Progenitor cell of endocrine pancreas (in vitro differentiated cells): Measurements from ENCODE around the gene SOX4. TPM values are rescaled to one million over a fixed set of nuclear protein-coding genes. Genes with fewer than 3 reads are reported as not detected.
A peak's percentile ranks its signal among the peaks of the same experiment; 100 is the strongest.

Source experiments
- DNase-seq: peaks from one replicate; pipeline ENCODE4 v3.0.0; 2021; ENCODE audit warnings: low spot score; ENCODE audit not compliant: unreplicated experiment
- H3K27ac Mint-ChIP-seq: 2 replicates; pipeline ENCODE4 v1.8.0; 2021; ENCODE audit warnings: mild to moderate bottlenecking, moderate library complexity, mixed read lengths
- H3K27me3 Mint-ChIP-seq: 2 replicates; pipeline ENCODE4 v1.8.0; 2021; ENCODE audit warnings: mixed read lengths
- H3K36me3 Mint-ChIP-seq: 2 replicates; pipeline ENCODE4 v1.8.0; 2022; ENCODE audit warnings: mixed read lengths; ENCODE audit not compliant: insufficient read depth
- H3K4me1 Mint-ChIP-seq: 2 replicates; pipeline ENCODE4 v1.8.0; 2021; ENCODE audit warnings: low read depth, mixed read lengths
- H3K4me3 Mint-ChIP-seq: 2 replicates; pipeline ENCODE4 v1.8.0; 2021; ENCODE audit warnings: low read depth, mild to moderate bottlenecking, moderate library complexity, mixed read lengths
- H3K9me3 Mint-ChIP-seq: 2 replicates; pipeline ENCODE4 v1.8.0; 2021; ENCODE audit warnings: low read depth, mixed read lengths
- CTCF ChIP-seq: fragments of 200-600 bp; sonication (generic); IDR thresholded peaks from one replicate; pipeline ENCODE4 v1.5.0; 2021; ENCODE audit warnings: antibody characterized with exemption, mild to moderate bottlenecking; ENCODE audit not compliant: unreplicated experiment
- total RNA-seq: library from RNA; stranded (reverse); gene quantifications from 2 replicates; pipeline ENCODE4 v1.2.1, GENCODE V29; 2021

The SOX4 gene
- total RNA-seq, 1 donor from 2014 or later = 293 TPM

GRCh38 chr6:21613809-21614208 is 20.3 kb downstream of the SOX4 start:
- no peak for DNase-seq
- Mint-ChIP-seq H3K9me3 (peaks cover 6% of the 10 kb centered on the region), H3K4me1 (peaks cover 20% of the 10 kb centered on the region), H3K27ac (no peak overlapping the region), H3K4me3 (no peak overlapping the region), H3K27me3 (no peaks in the 10 kb centered on the region), H3K36me3 (peaks cover 4% of the 10 kb centered on the region)
- no peak for TF ChIP-seq CTCF

GRCh38 chr6:21614226-21614625 is 20.7 kb downstream of the SOX4 start:
- Mint-ChIP-seq H3K9me3 (peaks cover 2% of the 10 kb centered on the region), H3K4me1 (peaks cover 20% of the 10 kb centered on the region), H3K27me3 (no peaks in the 10 kb centered on the region), H3K4me3 (no peak overlapping the region), H3K27ac (no peak overlapping the region), H3K36me3 (peaks cover 1% of the 10 kb centered on the region)
- DNase-seq = no peak
- TF ChIP-seq CTCF = no peak

GRCh38 chr6:21615504-21615903 is 22.0 kb downstream of the SOX4 start:
- no peak overlapping the region for H3K4me3 Mint-ChIP-seq

GRCh38 chr6:21616005-21616404 is 22.5 kb downstream of the SOX4 start:
- Mint-ChIP-seq H3K4me3 (no peak overlapping the region), H3K9me3 (no peaks in the 10 kb centered on the region), H3K4me1 (peaks cover 20% of the 10 kb centered on the region), H3K27me3 (no peaks in the 10 kb centered on the region), H3K27ac (no peak overlapping the region), H3K36me3 (no peaks in the 10 kb centered on the region)
- no peak for DNase-seq
- no peak for TF ChIP-seq CTCF

More at GRCh38 chr6:21615504-21615903, 22.0 kb downstream of the SOX4 start:
- H3K36me3 Mint-ChIP-seq = no peaks in the 10 kb centered on the region
- DNase-seq = no peak
- no peaks in the 10 kb centered on the region for H3K27me3 Mint-ChIP-seq
- peaks cover 20% of the 10 kb centered on the region for H3K4me1 Mint-ChIP-seq
- H3K9me3 Mint-ChIP-seq = no peaks in the 10 kb centered on the region
- TF ChIP-seq CTCF = no peak
- peak overlapping the region; percentile 70 for H3K27ac Mint-ChIP-seq

GRCh38 chr6:21625642-21626041 is 32.1 kb downstream of the SOX4 start:
- Mint-ChIP-seq H3K9me3 (no peaks in the 10 kb centered on the region), H3K27me3 (no peaks in the 10 kb centered on the region)

More at GRCh38 chr6:21625642-21626041, 32.1 kb downstream of the SOX4 start:
- DNase-seq = no peak
- H3K4me1 Mint-ChIP-seq = peaks cover 6% of the 10 kb centered on the region
- H3K36me3 Mint-ChIP-seq = no peaks in the 10 kb centered on the region
- no peak overlapping the region for H3K4me3 Mint-ChIP-seq
- TF ChIP-seq CTCF = no peak
- no peak overlapping the region for H3K27ac Mint-ChIP-seq
